GM23338 (cell line): ENCODE results near the gene AP1B1. TPM values are rescaled to one million over a fixed set of nuclear protein-coding genes. Genes with fewer than 3 reads are reported as not detected.

Experiments used
- ATAC-seq: fragments of 200-7000 bp; cut with Tn5 transposase; 3 replicates; pipeline ENCODE4 v1.9.1; 2020
- DNase-seq: peaks from one replicate; pipeline ENCODE4 v3.0.0-alpha.2; 2015; ENCODE audit warnings: low spot score
- H2AFZ ChIP-seq: fragments of 200-600 bp; sonication (generic); 2 replicates; pipeline ENCODE4 v1.8.0; 2016; ENCODE audit warnings: antibody characterized with exemption, mild to moderate bottlenecking, moderate library complexity
- H3F3A ChIP-seq: fragments of 200-600 bp; sonication (generic); replicated peaks from 2 replicates; pipeline ENCODE4 v1.8.0; 2017; ENCODE audit warnings: antibody characterized with exemption, mixed run types, low read depth
- H3K27ac ChIP-seq: fragments of 200-600 bp; sonication (generic); 2 replicates; pipeline ENCODE4 v1.6.1; 2016; ENCODE audit warnings: low read depth
- H3K27me3 ChIP-seq: fragments of 200-600 bp; sonication (generic); 2 replicates; pipeline ENCODE4 v1.8.0; 2016; ENCODE audit warnings: mild to moderate bottlenecking, mixed run types, moderate library complexity; ENCODE audit not compliant: insufficient read depth
- H3K36me3 ChIP-seq: fragments of 200-600 bp; sonication (generic); 2 replicates; pipeline ENCODE4 v1.8.0; 2016; ENCODE audit warnings: mild to moderate bottlenecking; ENCODE audit not compliant: insufficient read depth
- H3K4me1 ChIP-seq: fragments of 200-600 bp; sonication (generic); 2 replicates; pipeline ENCODE4 v1.8.0; 2016; ENCODE audit warnings: mild to moderate bottlenecking, moderate library complexity; ENCODE audit not compliant: insufficient read depth
- H3K4me2 ChIP-seq: fragments of 200-600 bp; sonication (generic); 2 replicates; pipeline ENCODE4 v1.7.1; 2017; ENCODE audit warnings: mixed run types
- H3K4me3 ChIP-seq: fragments of 200-600 bp; sonication (generic); 2 replicates; pipeline ENCODE4 v1.6.1; 2016; ENCODE audit warnings: mixed run types
- H3K79me2 ChIP-seq: fragments of 200-600 bp; sonication (generic); replicated peaks from 2 replicates; pipeline ENCODE4 v1.8.0; 2017; ENCODE audit warnings: mild to moderate bottlenecking; ENCODE audit not compliant: insufficient read depth
- H3K9me2 ChIP-seq: fragments of 200-600 bp; sonication (generic); 2 replicates; pipeline ENCODE4 v1.8.0; 2017; ENCODE audit not compliant: insufficient read depth
- H4K20me1 ChIP-seq: fragments of 200-600 bp; sonication (generic); replicated peaks from 2 replicates; pipeline ENCODE4 v1.8.0; 2017; ENCODE audit warnings: mild to moderate bottlenecking; ENCODE audit not compliant: insufficient read depth
- H3K27ac Mint-ChIP-seq: 2 replicates; pipeline ENCODE4 v1.8.0; 2020; ENCODE audit warnings: inconsistent platforms, mild to moderate bottlenecking, moderate library complexity, mixed read lengths
- H3K27me3 Mint-ChIP-seq: 3 replicates; pipeline ENCODE4 v1.8.0; 2022; ENCODE audit warnings: low read depth, mild to moderate bottlenecking, moderate library complexity, mixed read lengths, inconsistent platforms; ENCODE audit not compliant: insufficient read depth, poor library complexity
- H3K36me3 Mint-ChIP-seq: 3 replicates; pipeline ENCODE4 v1.8.0; 2021; ENCODE audit warnings: low read depth, mild to moderate bottlenecking, inconsistent platforms, moderate library complexity, mixed read lengths
- H3K4me1 Mint-ChIP-seq: 3 replicates; pipeline ENCODE4 v1.8.0; 2020; ENCODE audit warnings: mild to moderate bottlenecking, inconsistent platforms, mixed read lengths
- H3K4me3 Mint-ChIP-seq: 3 replicates; pipeline ENCODE4 v1.8.0; 2021; ENCODE audit warnings: moderate library complexity, mild to moderate bottlenecking, inconsistent platforms, mixed read lengths
- H3K9me3 Mint-ChIP-seq: 3 replicates; pipeline ENCODE4 v1.8.0; 2020; ENCODE audit warnings: moderate library complexity, mild to moderate bottlenecking, inconsistent platforms, mixed read lengths
- CREB1 ChIP-seq: fragments of 250-450 bp; sonication (Bioruptor Pico); IDR thresholded peaks from 2 replicates; pipeline ENCODE4 v1.5.0; 2020; ENCODE audit warnings: low read depth, mild to moderate bottlenecking, moderate library complexity
- CTCF ChIP-seq, 2 experiments: fragments of 200-600 bp in 1 of 2; sonication (generic) in 1 of 2; conservative IDR thresholded peaks; 2 replicates each; pipeline versions ENCODE4 v1.5.1 to v1.6.1; 2016 to 2017; ENCODE audit warnings: antibody characterized with exemption in 2 of 2, low read depth in 2 of 2, mild to moderate bottlenecking in 2 of 2, moderate library complexity in 1 of 2
- EZH2 ChIP-seq: fragments of 200-600 bp; sonication (generic); IDR thresholded peaks from one replicate; pipeline ENCODE4 v1.8.0; 2017; ENCODE audit warnings: antibody characterized with exemption, mild to moderate bottlenecking, low read depth; ENCODE audit not compliant: unreplicated experiment
- JUNB ChIP-seq: IDR thresholded peaks from one replicate; pipeline ENCODE4 v1.6.1; 2016; ENCODE audit warnings: antibody characterized with exemption; ENCODE audit not compliant: unreplicated experiment
- NANOG ChIP-seq: IDR thresholded peaks from 2 replicates; pipeline ENCODE4 v1.6.1; 2016; ENCODE audit warnings: antibody characterized with exemption, borderline replicate concordance
- POLR2AphosphoS5 ChIP-seq: IDR thresholded peaks from 2 replicates; pipeline ENCODE4 v1.6.1; 2016; ENCODE audit warnings: antibody characterized with exemption, low read depth
- STAT1 ChIP-seq: IDR thresholded peaks from one replicate; pipeline ENCODE4 v1.6.1; 2016; ENCODE audit warnings: antibody characterized with exemption; ENCODE audit not compliant: unreplicated experiment
- ZNF331 ChIP-seq: fragments of 250-450 bp; sonication (Bioruptor Pico); IDR thresholded peaks from 2 replicates; pipeline ENCODE4 v1.5.0; 2020; ENCODE audit warnings: low read depth, mild to moderate bottlenecking, moderate library complexity
- polyA plus RNA-seq: library from polyadenylated mRNA; unstranded; fragments of >200 nt; fragmentation: Nextera tagmentation; extraction: Ambion mirVana; gene quantifications from 2 replicates; pipeline ENCODE4 v1.2.1, GENCODE V29; 2016
- total RNA-seq: library from RNA; depleted of rRNA; stranded (reverse); fragments of >200 nt; shearing (Covaris generic); gene quantifications from 2 replicates; pipeline ENCODE4 v1.2.3, GENCODE V29; 2014
- TF ChIP-seq, protein P1 (sequence below): fragments of 250-450 bp; sonication (Bioruptor Pico); IDR thresholded peaks from 2 replicates; pipeline ENCODE4 v1.5.0; 2020; ENCODE audit warnings: mild to moderate bottlenecking, moderate library complexity
- TF ChIP-seq, protein P2 (sequence below): IDR thresholded peaks from one replicate; pipeline ENCODE4 v1.6.1; 2018; ENCODE audit warnings: antibody characterized with exemption; ENCODE audit not compliant: unreplicated experiment
- TF ChIP-seq, protein P3 (sequence below): IDR thresholded peaks from 2 replicates; pipeline ENCODE4 v1.6.1; 2016; ENCODE audit warnings: antibody characterized with exemption

AP1B1 gene
- total and polyA plus RNA-seq, 2 experiments from 2014 or later: 19.5 to 74.4 TPM

DNA sequence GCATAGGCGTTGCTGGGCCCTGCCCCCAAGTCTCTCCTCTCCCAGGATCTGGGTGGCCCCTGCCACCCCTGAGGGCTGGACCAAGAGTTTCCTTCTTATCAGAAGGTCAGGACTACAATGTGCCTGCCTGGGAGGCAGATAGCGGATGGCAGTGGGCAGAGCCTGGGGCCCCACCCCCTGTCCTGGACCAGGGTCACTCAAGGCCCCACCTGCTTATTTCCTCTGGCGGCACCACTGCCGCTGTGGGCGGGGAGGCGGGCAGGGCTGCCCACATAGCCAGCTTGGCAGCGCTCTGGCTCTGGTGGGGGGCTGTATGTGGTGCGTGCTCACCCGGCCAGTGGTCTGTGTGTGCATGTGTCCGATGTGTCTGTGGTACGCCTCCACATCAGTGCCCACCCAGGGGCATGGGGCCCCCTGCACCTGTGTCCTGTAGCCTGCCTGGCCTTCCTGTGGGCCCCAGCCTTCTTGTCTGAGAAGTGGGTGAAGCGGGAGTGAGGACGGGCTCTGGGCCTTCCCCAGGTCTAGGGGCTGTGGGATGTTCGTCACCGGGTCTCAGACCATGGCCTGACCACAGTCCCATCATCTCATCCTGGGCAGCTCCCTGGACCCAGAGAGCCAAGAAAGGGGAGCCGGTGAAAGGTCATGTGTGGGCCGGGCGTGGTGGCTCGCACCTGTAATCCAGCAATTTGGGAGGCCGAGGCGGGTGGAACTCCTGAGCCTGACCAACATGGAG is 78.9 kb downstream of the AP1B1 start (continued):
- TF ChIP-seq, protein P1, sequence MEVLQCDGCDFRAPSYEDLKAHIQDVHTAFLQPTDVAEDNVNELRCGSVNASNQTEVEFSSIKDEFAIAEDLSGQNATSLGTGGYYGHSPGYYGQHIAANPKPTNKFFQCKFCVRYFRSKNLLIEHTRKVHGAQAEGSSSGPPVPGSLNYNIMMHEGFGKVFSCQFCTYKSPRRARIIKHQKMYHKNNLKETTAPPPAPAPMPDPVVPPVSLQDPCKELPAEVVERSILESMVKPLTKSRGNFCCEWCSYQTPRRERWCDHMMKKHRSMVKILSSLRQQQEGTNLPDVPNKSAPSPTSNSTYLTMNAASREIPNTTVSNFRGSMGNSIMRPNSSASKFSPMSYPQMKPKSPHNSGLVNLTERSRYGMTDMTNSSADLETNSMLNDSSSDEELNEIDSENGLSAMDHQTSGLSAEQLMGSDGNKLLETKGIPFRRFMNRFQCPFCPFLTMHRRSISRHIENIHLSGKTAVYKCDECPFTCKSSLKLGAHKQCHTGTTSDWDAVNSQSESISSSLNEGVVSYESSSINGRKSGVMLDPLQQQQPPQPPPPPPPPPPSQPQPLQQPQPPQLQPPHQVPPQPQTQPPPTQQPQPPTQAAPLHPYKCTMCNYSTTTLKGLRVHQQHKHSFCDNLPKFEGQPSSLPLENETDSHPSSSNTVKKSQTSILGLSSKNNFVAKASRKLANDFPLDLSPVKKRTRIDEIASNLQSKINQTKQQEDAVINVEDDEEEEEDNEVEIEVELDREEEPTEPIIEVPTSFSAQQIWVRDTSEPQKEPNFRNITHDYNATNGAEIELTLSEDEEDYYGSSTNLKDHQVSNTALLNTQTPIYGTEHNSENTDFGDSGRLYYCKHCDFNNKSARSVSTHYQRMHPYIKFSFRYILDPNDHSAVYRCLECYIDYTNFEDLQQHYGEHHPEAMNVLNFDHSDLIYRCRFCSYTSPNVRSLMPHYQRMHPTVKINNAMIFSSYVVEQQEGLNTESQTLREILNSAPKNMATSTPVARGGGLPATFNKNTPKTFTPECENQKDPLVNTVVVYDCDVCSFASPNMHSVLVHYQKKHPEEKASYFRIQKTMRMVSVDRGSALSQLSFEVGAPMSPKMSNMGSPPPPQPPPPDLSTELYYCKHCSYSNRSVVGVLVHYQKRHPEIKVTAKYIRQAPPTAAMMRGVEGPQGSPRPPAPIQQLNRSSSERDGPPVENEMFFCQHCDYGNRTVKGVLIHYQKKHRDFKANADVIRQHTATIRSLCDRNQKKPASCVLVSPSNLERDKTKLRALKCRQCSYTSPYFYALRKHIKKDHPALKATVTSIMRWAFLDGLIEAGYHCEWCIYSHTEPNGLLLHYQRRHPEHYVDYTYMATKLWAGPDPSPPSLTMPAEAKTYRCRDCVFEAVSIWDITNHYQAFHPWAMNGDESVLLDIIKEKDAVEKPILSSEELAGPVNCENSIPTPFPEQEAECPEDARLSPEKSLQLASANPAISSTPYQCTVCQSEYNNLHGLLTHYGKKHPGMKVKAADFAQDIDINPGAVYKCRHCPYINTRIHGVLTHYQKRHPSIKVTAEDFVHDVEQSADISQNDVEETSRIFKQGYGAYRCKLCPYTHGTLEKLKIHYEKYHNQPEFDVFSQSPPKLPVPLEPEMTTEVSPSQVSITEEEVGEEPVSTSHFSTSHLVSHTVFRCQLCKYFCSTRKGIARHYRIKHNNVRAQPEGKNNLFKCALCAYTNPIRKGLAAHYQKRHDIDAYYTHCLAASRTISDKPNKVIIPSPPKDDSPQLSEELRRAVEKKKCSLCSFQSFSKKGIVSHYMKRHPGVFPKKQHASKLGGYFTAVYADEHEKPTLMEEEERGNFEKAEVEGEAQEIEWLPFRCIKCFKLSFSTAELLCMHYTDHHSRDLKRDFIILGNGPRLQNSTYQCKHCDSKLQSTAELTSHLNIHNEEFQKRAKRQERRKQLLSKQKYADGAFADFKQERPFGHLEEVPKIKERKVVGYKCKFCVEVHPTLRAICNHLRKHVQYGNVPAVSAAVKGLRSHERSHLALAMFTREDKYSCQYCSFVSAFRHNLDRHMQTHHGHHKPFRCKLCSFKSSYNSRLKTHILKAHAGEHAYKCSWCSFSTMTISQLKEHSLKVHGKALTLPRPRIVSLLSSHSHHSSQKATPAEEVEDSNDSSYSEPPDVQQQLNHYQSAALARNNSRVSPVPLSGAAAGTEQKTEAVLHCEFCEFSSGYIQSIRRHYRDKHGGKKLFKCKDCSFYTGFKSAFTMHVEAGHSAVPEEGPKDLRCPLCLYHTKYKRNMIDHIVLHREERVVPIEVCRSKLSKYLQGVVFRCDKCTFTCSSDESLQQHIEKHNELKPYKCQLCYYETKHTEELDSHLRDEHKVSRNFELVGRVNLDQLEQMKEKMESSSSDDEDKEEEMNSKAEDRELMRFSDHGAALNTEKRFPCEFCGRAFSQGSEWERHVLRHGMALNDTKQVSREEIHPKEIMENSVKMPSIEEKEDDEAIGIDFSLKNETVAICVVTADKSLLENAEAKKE (CRISPR knock-in tag): no peak
- TF ChIP-seq NANOG (no peak), POLR2AphosphoS5 (no peak)

- Mint-ChIP-seq H3K4me3 (peak overlapping the region; percentile 33; the same call in 1 of the 3 replicates), H3K4me1 (peaks cover 34% of the 10 kb centered on the region), H3K36me3 (peaks cover 2% of the 10 kb centered on the region; the same call in 1 of the 3 replicates), H3K9me3 (peaks cover 6% of the 10 kb centered on the region), H3K27ac (no peak overlapping the region), H3K27me3 (peaks cover 25% of the 10 kb centered on the region)
- no peaks in the 10 kb centered on the region for H3K36me3 ChIP-seq
- peaks cover 10% of the 10 kb centered on the region; the same call in 1 of the 2 replicates for H3K4me1 ChIP-seq
- ATAC-seq: no peak
- DNase-seq: peak; percentile 42
- H3K27ac ChIP-seq: no peak overlapping the region
- peaks cover 13% of the 10 kb centered on the region for H3K27me3 ChIP-seq
- peaks cover 3% of the 10 kb centered on the region; the same call in 1 of the 2 replicates for H4K20me1 ChIP-seq
- H3K4me3 ChIP-seq: no peak overlapping the region
- H3F3A ChIP-seq: peaks cover 21% of the 10 kb centered on the region
- no peaks in the 10 kb centered on the region for H3K79me2 ChIP-seq
- no peak overlapping the region for H2AFZ ChIP-seq
- H3K9me2 ChIP-seq: no peaks in the 10 kb centered on the region
- H3K4me2 ChIP-seq: no peak overlapping the region
- TF ChIP-seq ZNF331 (no peak), POLR2AphosphoS5 (no peak), JUNB (no peak), CREB1 (CRISPR knock-in tag) (no peak), CTCF (conservative IDR thresholded peaks at IDR 0.05; ENCODE audit: low read depth in 2 of 2) (no peak), STAT1 (no peak), EZH2 (no peak)
- TF ChIP-seq, protein P2, sequence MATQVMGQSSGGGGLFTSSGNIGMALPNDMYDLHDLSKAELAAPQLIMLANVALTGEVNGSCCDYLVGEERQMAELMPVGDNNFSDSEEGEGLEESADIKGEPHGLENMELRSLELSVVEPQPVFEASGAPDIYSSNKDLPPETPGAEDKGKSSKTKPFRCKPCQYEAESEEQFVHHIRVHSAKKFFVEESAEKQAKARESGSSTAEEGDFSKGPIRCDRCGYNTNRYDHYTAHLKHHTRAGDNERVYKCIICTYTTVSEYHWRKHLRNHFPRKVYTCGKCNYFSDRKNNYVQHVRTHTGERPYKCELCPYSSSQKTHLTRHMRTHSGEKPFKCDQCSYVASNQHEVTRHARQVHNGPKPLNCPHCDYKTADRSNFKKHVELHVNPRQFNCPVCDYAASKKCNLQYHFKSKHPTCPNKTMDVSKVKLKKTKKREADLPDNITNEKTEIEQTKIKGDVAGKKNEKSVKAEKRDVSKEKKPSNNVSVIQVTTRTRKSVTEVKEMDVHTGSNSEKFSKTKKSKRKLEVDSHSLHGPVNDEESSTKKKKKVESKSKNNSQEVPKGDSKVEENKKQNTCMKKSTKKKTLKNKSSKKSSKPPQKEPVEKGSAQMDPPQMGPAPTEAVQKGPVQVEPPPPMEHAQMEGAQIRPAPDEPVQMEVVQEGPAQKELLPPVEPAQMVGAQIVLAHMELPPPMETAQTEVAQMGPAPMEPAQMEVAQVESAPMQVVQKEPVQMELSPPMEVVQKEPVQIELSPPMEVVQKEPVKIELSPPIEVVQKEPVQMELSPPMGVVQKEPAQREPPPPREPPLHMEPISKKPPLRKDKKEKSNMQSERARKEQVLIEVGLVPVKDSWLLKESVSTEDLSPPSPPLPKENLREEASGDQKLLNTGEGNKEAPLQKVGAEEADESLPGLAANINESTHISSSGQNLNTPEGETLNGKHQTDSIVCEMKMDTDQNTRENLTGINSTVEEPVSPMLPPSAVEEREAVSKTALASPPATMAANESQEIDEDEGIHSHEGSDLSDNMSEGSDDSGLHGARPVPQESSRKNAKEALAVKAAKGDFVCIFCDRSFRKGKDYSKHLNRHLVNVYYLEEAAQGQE: no peak
- TF ChIP-seq, protein P3, sequence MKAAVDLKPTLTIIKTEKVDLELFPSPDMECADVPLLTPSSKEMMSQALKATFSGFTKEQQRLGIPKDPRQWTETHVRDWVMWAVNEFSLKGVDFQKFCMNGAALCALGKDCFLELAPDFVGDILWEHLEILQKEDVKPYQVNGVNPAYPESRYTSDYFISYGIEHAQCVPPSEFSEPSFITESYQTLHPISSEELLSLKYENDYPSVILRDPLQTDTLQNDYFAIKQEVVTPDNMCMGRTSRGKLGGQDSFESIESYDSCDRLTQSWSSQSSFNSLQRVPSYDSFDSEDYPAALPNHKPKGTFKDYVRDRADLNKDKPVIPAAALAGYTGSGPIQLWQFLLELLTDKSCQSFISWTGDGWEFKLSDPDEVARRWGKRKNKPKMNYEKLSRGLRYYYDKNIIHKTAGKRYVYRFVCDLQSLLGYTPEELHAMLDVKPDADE: no peak
These were observed 79.5 kb downstream of the AP1B1 start for GRCh38 chr22:29308791-29309262.
